ENCODE results near the gene MX1.

MX1 gene

GRCh38 chr21:41381731-41382130 lies 44.3 kb upstream of the MX1 start:
- H3K27me3 ChIP-seq (ENCODE audit: control insufficient read depth in 1 of 2, insufficient read depth in 1 of 2, low read length in 2 of 2): peaks cover 0 to 4% of the 10 kb centered on the region in 2 experiments
- DNase-seq: no peak
- H2BK5ac ChIP-seq (ENCODE audit: low read depth, low read length, poor library complexity, severe bottlenecking): no peak overlapping the region
- H2AK5ac ChIP-seq (ENCODE audit: low read length, severe bottlenecking): no peak overlapping the region
- no peaks in the 10 kb centered on the region for H3K79me1 ChIP-seq (replicated peaks; ENCODE audit: low read length, poor library complexity, severe bottlenecking)
- no peak overlapping the region for H3K18ac ChIP-seq (ENCODE audit: low read depth in 1 of 2, low read length in 2 of 2)
- H3K4me2 ChIP-seq (ENCODE audit: low read length, poor library complexity, severe bottlenecking): no peak overlapping the region
- no peak overlapping the region for H3K4ac ChIP-seq (ENCODE audit: low read depth in 1 of 2, low read length in 2 of 2)
- no peak overlapping the region for H2BK12ac ChIP-seq (ENCODE audit: low read length in 2 of 2)
- H3K27ac ChIP-seq (ENCODE audit: low read length, poor library complexity, severe bottlenecking): no peak overlapping the region
- H2BK15ac ChIP-seq (ENCODE audit: low read depth, poor library complexity, severe bottlenecking): no peak overlapping the region
- no peak overlapping the region for H2AFZ ChIP-seq (ENCODE audit: low read depth, low read length)
- H3K9me3 ChIP-seq (ENCODE audit: control insufficient read depth, low read length): no peaks in the 10 kb centered on the region
- H4K91ac ChIP-seq (ENCODE audit: low read length): no peak overlapping the region
- peaks cover 0 to 87% of the 10 kb centered on the region in 2 experiments for H3K36me3 ChIP-seq (ENCODE audit: control insufficient read depth in 1 of 2, insufficient read depth in 2 of 2, low read depth in 1 of 2, low read length in 2 of 2)
- no peak overlapping the region for H3K14ac ChIP-seq (ENCODE audit: low read length in 2 of 2)
- H3K4me1 ChIP-seq (ENCODE audit: control insufficient read depth, insufficient read depth, low read depth, low read length): no peaks in the 10 kb centered on the region
- H4K8ac ChIP-seq (ENCODE audit: low read length): no peak overlapping the region
- no peak overlapping the region for H3K23ac ChIP-seq (ENCODE audit: low read length in 2 of 2)
- H3K4me3 ChIP-seq (ENCODE audit: insufficient read depth in 1 of 2, low read depth in 1 of 2, low read length in 2 of 2): no peak overlapping the region
- no peak overlapping the region for H3K9ac ChIP-seq (ENCODE audit: low read length)
- H2BK120ac ChIP-seq (ENCODE audit: low read depth, low read length): no peak overlapping the region

GRCh38 chr21:41387042-41387819 lies 38.8 kb upstream of the MX1 start:
- peak overlapping the region; percentile 42 for H3K9ac ChIP-seq (ENCODE audit: low read length)

GRCh38 chr21:41387824-41388223 lies 38.2 kb upstream of the MX1 start:
- no peaks in the 10 kb centered on the region for H3K79me1 ChIP-seq (replicated peaks; ENCODE audit: low read length, poor library complexity, severe bottlenecking)
- no peak overlapping the region for H2BK5ac ChIP-seq (ENCODE audit: low read depth, low read length, poor library complexity, severe bottlenecking)
- DNase-seq: no peak
- H2BK15ac ChIP-seq (ENCODE audit: low read depth, poor library complexity, severe bottlenecking): no peak overlapping the region
- H2BK12ac ChIP-seq (ENCODE audit: low read length in 2 of 2): no peak overlapping the region
- no peak overlapping the region for H2BK120ac ChIP-seq (ENCODE audit: low read depth, low read length)
- H3K18ac ChIP-seq (ENCODE audit: low read depth in 1 of 2, low read length in 2 of 2): no peak overlapping the region
- H4K91ac ChIP-seq (ENCODE audit: low read length): no peak overlapping the region
- no peak overlapping the region for H3K27ac ChIP-seq (ENCODE audit: low read length, poor library complexity, severe bottlenecking)
- H3K14ac ChIP-seq (ENCODE audit: low read length in 2 of 2): no peak overlapping the region
- H3K9ac ChIP-seq (ENCODE audit: low read length): peak overlapping the region; percentile 42
- H3K36me3 ChIP-seq (ENCODE audit: control insufficient read depth in 1 of 2, insufficient read depth in 2 of 2, low read depth in 1 of 2, low read length in 2 of 2): peaks cover 0 to 57% of the 10 kb centered on the region in 2 experiments
- no peak overlapping the region for H4K8ac ChIP-seq (ENCODE audit: low read length)
- H3K4ac ChIP-seq (ENCODE audit: low read depth in 1 of 2, low read length in 2 of 2): no peak overlapping the region
- H3K4me2 ChIP-seq (ENCODE audit: low read length, poor library complexity, severe bottlenecking): no peak overlapping the region
- H3K23ac ChIP-seq (ENCODE audit: low read length in 2 of 2): no peak overlapping the region
- no peaks in the 10 kb centered on the region for H3K4me1 ChIP-seq (ENCODE audit: control insufficient read depth, insufficient read depth, low read depth, low read length)
- no peak overlapping the region for H2AK5ac ChIP-seq (ENCODE audit: low read length, severe bottlenecking)
- no peak overlapping the region for H2AFZ ChIP-seq (ENCODE audit: low read depth, low read length)
- H3K4me3 ChIP-seq (ENCODE audit: insufficient read depth in 1 of 2, low read depth in 1 of 2, low read length in 2 of 2): no peak overlapping the region
- H3K9me3 ChIP-seq (ENCODE audit: control insufficient read depth, low read length): no peaks in the 10 kb centered on the region
- 85% methylated on average over 8 of the region's 8 CpGs for WGBS
- no peaks in the 10 kb centered on the region for H3K27me3 ChIP-seq (ENCODE audit: control insufficient read depth in 1 of 2, insufficient read depth in 1 of 2, low read length in 2 of 2)

More at GRCh38 chr21:41387042-41387819, 38.8 kb upstream of the MX1 start:
- no peaks in the 10 kb centered on the region for H3K4me1 ChIP-seq (ENCODE audit: control insufficient read depth, insufficient read depth, low read depth, low read length)
- H3K4me3 ChIP-seq (ENCODE audit: insufficient read depth in 1 of 2, low read depth in 1 of 2, low read length in 2 of 2): peak overlapping the region in 1 of 2 experiments; percentile 42
- H3K27me3 ChIP-seq (ENCODE audit: control insufficient read depth in 1 of 2, insufficient read depth in 1 of 2, low read length in 2 of 2): no peaks in the 10 kb centered on the region
- H3K4me2 ChIP-seq (ENCODE audit: low read length, poor library complexity, severe bottlenecking): no peak overlapping the region
- H2AFZ ChIP-seq (ENCODE audit: low read depth, low read length): no peak overlapping the region
- H3K23ac ChIP-seq (ENCODE audit: low read length in 2 of 2): no peak overlapping the region
- H2BK15ac ChIP-seq (ENCODE audit: low read depth, poor library complexity, severe bottlenecking): no peak overlapping the region
- no peak overlapping the region for H4K91ac ChIP-seq (ENCODE audit: low read length)
- no peak overlapping the region for H3K14ac ChIP-seq (ENCODE audit: low read length in 2 of 2)
- no peak overlapping the region for H2BK12ac ChIP-seq (ENCODE audit: low read length in 2 of 2)
- no peak overlapping the region for H3K4ac ChIP-seq (ENCODE audit: low read depth in 1 of 2, low read length in 2 of 2)
- no peak overlapping the region for H2BK120ac ChIP-seq (ENCODE audit: low read depth, low read length)
- DNase-seq: no peak
- no peak overlapping the region for H2BK5ac ChIP-seq (ENCODE audit: low read depth, low read length, poor library complexity, severe bottlenecking)
- no peak overlapping the region for H3K27ac ChIP-seq (ENCODE audit: low read length, poor library complexity, severe bottlenecking)
- H3K36me3 ChIP-seq (ENCODE audit: control insufficient read depth in 1 of 2, insufficient read depth in 2 of 2, low read depth in 1 of 2, low read length in 2 of 2): peaks cover 0 to 63% of the 10 kb centered on the region in 2 experiments
- H3K9me3 ChIP-seq (ENCODE audit: control insufficient read depth, low read length): no peaks in the 10 kb centered on the region
- no peak overlapping the region for H3K18ac ChIP-seq (ENCODE audit: low read depth in 1 of 2, low read length in 2 of 2)
- no peak overlapping the region for H2AK5ac ChIP-seq (ENCODE audit: low read length, severe bottlenecking)
- no peaks in the 10 kb centered on the region for H3K79me1 ChIP-seq (replicated peaks; ENCODE audit: low read length, poor library complexity, severe bottlenecking)
- 84% methylated on average over 14 of the region's 14 CpGs for WGBS
- H4K8ac ChIP-seq (ENCODE audit: low read length): no peak overlapping the region

GRCh38 chr21:41388259-41388658 lies 37.8 kb upstream of the MX1 start:
- H3K18ac ChIP-seq (ENCODE audit: low read depth in 1 of 2, low read length in 2 of 2): no peak overlapping the region
- WGBS: 96% methylated on average over 14 of the region's 14 CpGs
- DNase-seq: no peak
- no peak overlapping the region for H3K14ac ChIP-seq (ENCODE audit: low read length in 2 of 2)
- no peak overlapping the region for H4K8ac ChIP-seq (ENCODE audit: low read length)
- H3K27ac ChIP-seq (ENCODE audit: low read length, poor library complexity, severe bottlenecking): no peak overlapping the region
- peaks cover 0 to 53% of the 10 kb centered on the region in 2 experiments for H3K36me3 ChIP-seq (ENCODE audit: control insufficient read depth in 1 of 2, insufficient read depth in 2 of 2, low read depth in 1 of 2, low read length in 2 of 2)
- H3K9me3 ChIP-seq (ENCODE audit: control insufficient read depth, low read length): no peaks in the 10 kb centered on the region
- H3K23ac ChIP-seq (ENCODE audit: low read length in 2 of 2): no peak overlapping the region
- H3K4ac ChIP-seq (ENCODE audit: low read depth in 1 of 2, low read length in 2 of 2): no peak overlapping the region
- no peaks in the 10 kb centered on the region for H3K4me1 ChIP-seq (ENCODE audit: control insufficient read depth, insufficient read depth, low read depth, low read length)
- H4K91ac ChIP-seq (ENCODE audit: low read length): no peak overlapping the region
- no peak overlapping the region for H2BK12ac ChIP-seq (ENCODE audit: low read length in 2 of 2)
- H3K79me1 ChIP-seq (replicated peaks; ENCODE audit: low read length, poor library complexity, severe bottlenecking): no peaks in the 10 kb centered on the region
- H2BK15ac ChIP-seq (ENCODE audit: low read depth, poor library complexity, severe bottlenecking): no peak overlapping the region
- H2AFZ ChIP-seq (ENCODE audit: low read depth, low read length): no peak overlapping the region
- no peak overlapping the region for H3K4me3 ChIP-seq (ENCODE audit: insufficient read depth in 1 of 2, low read depth in 1 of 2, low read length in 2 of 2)
- H2AK5ac ChIP-seq (ENCODE audit: low read length, severe bottlenecking): no peak overlapping the region
- H3K4me2 ChIP-seq (ENCODE audit: low read length, poor library complexity, severe bottlenecking): no peak overlapping the region
- H2BK5ac ChIP-seq (ENCODE audit: low read depth, low read length, poor library complexity, severe bottlenecking): no peak overlapping the region
- no peak overlapping the region for H3K9ac ChIP-seq (ENCODE audit: low read length)
- H2BK120ac ChIP-seq (ENCODE audit: low read depth, low read length): no peak overlapping the region
- no peaks in the 10 kb centered on the region for H3K27me3 ChIP-seq (ENCODE audit: control insufficient read depth in 1 of 2, insufficient read depth in 1 of 2, low read length in 2 of 2)

Measured in mesenchymal stem cell (in vitro differentiated cells and primary cell).